ENCODE data around the gene ITGA11. TPM values are rescaled to one million over a fixed set of nuclear protein-coding genes. Genes with fewer than 3 reads are reported as not detected.

ITGA11 gene
- total RNA-seq, 3 donors from 2014 or later (not counting 1 experiment from before 2014, with no cell fraction given), result not detected

DNA sequence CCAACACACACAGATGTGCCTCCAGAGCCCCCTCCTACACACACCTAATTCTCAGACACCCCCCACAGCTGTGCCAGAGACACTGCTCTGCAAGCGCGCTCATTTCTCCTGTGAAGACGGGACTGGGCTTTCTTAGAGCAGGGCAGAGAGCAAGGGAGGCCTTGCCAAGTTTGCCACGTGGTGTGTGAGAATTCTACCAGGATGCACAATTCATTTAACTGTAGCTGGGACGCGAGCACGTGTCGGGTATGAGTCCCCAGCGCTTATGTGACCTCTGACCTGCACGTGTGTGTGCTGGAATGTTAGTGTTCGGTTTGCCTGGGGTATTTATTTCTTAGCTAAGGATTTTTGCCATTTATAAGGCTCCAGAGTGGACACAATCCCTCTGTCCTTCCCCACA is 117.4 kb downstream of the ITGA11 start:
- Mint-ChIP-seq H3K4me3 (no peak overlapping the region), H3K27me3 (ENCODE audit: low read depth in 2 of 2) (peaks cover 0 to 12% of the 10 kb centered on the region in 2 donors), H3K36me3 (no peaks in the 10 kb centered on the region), H3K4me1 (no peaks in the 10 kb centered on the region), H3K9me3 (no peaks in the 10 kb centered on the region), H3K27ac (no peak overlapping the region)
- Histone ChIP-seq H3K4me1 (ENCODE audit: control insufficient read depth, insufficient read depth, low read length) (no peaks in the 10 kb centered on the region), H3K36me3 (ENCODE audit: control insufficient read depth, insufficient read depth, low read length) (no peaks in the 10 kb centered on the region), H3K27ac (ENCODE audit: low read length) (no peak overlapping the region), H3K9me3 (ENCODE audit: control insufficient read depth, insufficient read depth, low read length) (no peaks in the 10 kb centered on the region), H3K27me3 (ENCODE audit: control insufficient read depth, insufficient read depth, low read length) (no peaks in the 10 kb centered on the region), H3K4me3 (ENCODE audit: low read length) (no peak overlapping the region)
- intact Hi-C loops (cut with micrococcal nuclease), result no loop called here
- TF ChIP-seq, protein P1, sequence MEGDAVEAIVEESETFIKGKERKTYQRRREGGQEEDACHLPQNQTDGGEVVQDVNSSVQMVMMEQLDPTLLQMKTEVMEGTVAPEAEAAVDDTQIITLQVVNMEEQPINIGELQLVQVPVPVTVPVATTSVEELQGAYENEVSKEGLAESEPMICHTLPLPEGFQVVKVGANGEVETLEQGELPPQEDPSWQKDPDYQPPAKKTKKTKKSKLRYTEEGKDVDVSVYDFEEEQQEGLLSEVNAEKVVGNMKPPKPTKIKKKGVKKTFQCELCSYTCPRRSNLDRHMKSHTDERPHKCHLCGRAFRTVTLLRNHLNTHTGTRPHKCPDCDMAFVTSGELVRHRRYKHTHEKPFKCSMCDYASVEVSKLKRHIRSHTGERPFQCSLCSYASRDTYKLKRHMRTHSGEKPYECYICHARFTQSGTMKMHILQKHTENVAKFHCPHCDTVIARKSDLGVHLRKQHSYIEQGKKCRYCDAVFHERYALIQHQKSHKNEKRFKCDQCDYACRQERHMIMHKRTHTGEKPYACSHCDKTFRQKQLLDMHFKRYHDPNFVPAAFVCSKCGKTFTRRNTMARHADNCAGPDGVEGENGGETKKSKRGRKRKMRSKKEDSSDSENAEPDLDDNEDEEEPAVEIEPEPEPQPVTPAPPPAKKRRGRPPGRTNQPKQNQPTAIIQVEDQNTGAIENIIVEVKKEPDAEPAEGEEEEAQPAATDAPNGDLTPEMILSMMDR (IDR thresholded peaks at IDR 0.05), result no peak
- ATAC-seq, result no peak
- DNase-seq, result no peak
- WGBS (ENCODE audit: insufficient coverage), result 88% methylated on average over 11 of the region's 11 CpGs

DNA sequence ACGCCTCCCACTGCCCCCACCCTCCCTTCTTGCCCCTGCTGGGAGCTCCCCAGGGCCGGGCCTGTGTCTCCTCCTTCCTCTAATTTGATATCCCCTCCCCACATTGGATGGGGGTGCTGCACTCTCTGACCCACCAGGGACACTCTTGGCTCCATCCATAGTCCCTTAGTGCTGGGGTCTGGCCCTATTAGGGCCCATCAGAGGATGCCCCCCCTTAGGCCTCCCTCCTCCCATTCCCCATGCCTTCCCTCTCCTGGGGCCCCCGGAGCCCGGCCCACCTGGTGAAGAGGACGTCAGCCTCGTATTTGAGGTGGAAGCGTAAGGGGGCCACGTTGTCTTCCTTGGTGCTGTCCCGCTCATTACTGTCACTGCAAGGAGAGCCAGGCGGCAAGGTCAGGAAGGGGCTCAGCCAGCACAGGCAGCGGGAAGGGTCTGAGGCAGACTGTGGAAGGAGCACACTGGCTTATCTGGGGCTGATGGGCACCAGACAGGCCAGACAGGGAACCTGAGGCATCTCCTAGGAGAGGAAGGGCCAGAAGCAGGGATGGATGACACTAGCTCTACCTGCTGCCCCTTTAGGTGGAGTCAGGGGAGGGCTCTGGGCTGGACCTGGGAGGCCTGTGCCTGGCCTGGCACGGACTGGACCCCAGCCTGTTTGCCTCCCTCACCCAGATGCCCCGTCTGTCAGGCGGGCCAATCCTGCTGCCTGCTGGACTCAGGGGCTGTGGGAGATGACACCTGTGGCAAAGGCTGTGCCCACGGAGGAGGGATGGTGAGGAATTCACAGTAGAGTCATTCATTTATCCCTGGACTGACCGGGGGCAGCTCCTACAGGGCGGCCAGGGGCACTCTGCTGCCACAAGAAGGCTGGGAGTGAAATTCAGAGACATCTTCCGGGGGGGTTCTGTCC is 118.2 kb downstream of the ITGA11 start:
- H3K27ac ChIP-seq (ENCODE audit: low read length), result no peak overlapping the region
- H3K27me3 ChIP-seq (ENCODE audit: control insufficient read depth, insufficient read depth, low read length), result no peaks in the 10 kb centered on the region
- H3K36me3 ChIP-seq (ENCODE audit: control insufficient read depth, insufficient read depth, low read length), result no peaks in the 10 kb centered on the region
- Mint-ChIP-seq H3K27me3 (ENCODE audit: low read depth in 2 of 2) (peaks cover 0 to 12% of the 10 kb centered on the region in 2 donors), H3K4me1 (no peaks in the 10 kb centered on the region), H3K36me3 (no peaks in the 10 kb centered on the region), H3K4me3 (no peak overlapping the region), H3K27ac (no peak overlapping the region), H3K9me3 (no peaks in the 10 kb centered on the region)
- WGBS (ENCODE audit: insufficient coverage), result 88% methylated on average over 18 of the region's 18 CpGs
- no peaks in the 10 kb centered on the region for H3K4me1 ChIP-seq (ENCODE audit: control insufficient read depth, insufficient read depth, low read length)
- no peak overlapping the region for H3K4me3 ChIP-seq (ENCODE audit: low read length)
- ATAC-seq (no peak), DNase-seq (no peak)
- intact Hi-C loops (cut with micrococcal nuclease), result no loop called here
- TF ChIP-seq, protein P1 (IDR thresholded peaks at IDR 0.05), result no peak
- no peaks in the 10 kb centered on the region for H3K9me3 ChIP-seq (ENCODE audit: control insufficient read depth, insufficient read depth, low read length)

DNA sequence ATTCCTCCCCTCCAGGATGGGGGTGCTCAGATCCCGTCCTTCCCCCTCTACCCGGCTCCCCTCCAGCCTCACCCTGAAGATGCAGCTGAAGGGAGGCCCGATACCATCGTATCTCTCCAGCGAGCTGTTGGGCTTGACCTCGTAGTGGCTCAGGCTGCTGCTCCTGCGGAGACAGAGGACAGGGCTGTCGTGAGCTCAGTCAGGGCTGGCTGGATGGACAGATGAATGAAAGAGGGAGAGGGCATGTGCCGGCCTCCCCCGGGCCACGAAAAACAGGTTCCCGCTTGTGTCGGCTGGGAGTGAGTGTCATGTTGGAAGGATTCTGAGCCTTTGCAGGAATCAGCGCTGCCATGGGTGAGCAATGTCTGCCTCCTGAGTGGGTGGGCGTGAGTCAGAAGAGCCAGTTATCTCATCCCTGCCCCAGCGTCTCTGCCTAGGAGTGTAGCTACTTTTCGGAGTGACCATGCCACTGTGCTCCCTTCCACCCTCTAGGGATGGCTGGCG is 119.2 kb downstream of the ITGA11 start:
- Mint-ChIP-seq H3K27me3 (ENCODE audit: low read depth in 2 of 2) (peaks cover 1 to 12% of the 10 kb centered on the region in 2 donors), H3K27ac (no peak overlapping the region), H3K4me1 (no peaks in the 10 kb centered on the region), H3K9me3 (no peaks in the 10 kb centered on the region), H3K4me3 (no peak overlapping the region), H3K36me3 (no peaks in the 10 kb centered on the region)
- Histone ChIP-seq H3K27me3 (ENCODE audit: control insufficient read depth, insufficient read depth, low read length) (no peaks in the 10 kb centered on the region), H3K4me1 (ENCODE audit: control insufficient read depth, insufficient read depth, low read length) (no peaks in the 10 kb centered on the region), H3K27ac (ENCODE audit: low read length) (no peak overlapping the region), H3K36me3 (ENCODE audit: control insufficient read depth, insufficient read depth, low read length) (no peaks in the 10 kb centered on the region), H3K4me3 (ENCODE audit: low read length) (no peak overlapping the region), H3K9me3 (ENCODE audit: control insufficient read depth, insufficient read depth, low read length) (no peaks in the 10 kb centered on the region)
- ATAC-seq, result no peak
- intact Hi-C loops (cut with micrococcal nuclease), result no loop called here
- TF ChIP-seq, protein P1 (IDR thresholded peaks at IDR 0.05), result no peak
- WGBS (ENCODE audit: insufficient coverage), result 93% methylated on average over 18 of the region's 18 CpGs
- DNase-seq, result no peak

All from natural killer cell (primary cell).